Liver (tissue), 9 donors: ENCODE data around the gene IKZF3. TPM values are rescaled to one million over a fixed set of nuclear protein-coding genes. Genes with fewer than 3 reads are reported as not detected.
A peak's percentile ranks its signal among the peaks of the same experiment; 100 is the strongest.

Source experiments
- DNase-seq: peaks from one replicate; pipeline ENCODE4 v3.0.0-alpha.2; 2017; ENCODE audit warnings: low spot score
- H3K27ac ChIP-seq, 2 donors: one replicate each; pipeline ENCODE4 v1.7.0; 2013; ENCODE audit warnings: inconsistent platforms in 2 of 2, low read length in 2 of 2, control low read depth in 1 of 2, low read depth in 1 of 2, mild to moderate bottlenecking in 1 of 2
- H3K27me3 ChIP-seq, 4 donors: one replicate each; pipeline versions ENCODE4 v1.6.1 to v1.7.0; 2013; ENCODE audit warnings: low read length in 3 of 4, inconsistent platforms in 1 of 4, mild to moderate bottlenecking in 1 of 4, moderate library complexity in 1 of 4; ENCODE audit not compliant: control insufficient read depth in 4 of 4, insufficient read depth in 4 of 4
- H3K36me3 ChIP-seq, 4 donors: one replicate each; pipeline versions ENCODE4 v1.6.1 to v1.7.0; 2013; ENCODE audit warnings: low read length in 3 of 4, mild to moderate bottlenecking in 3 of 4, low read depth in 1 of 4, moderate library complexity in 1 of 4; ENCODE audit not compliant: control insufficient read depth in 4 of 4, insufficient read depth in 3 of 4
- H3K4me1 ChIP-seq, 4 donors: one replicate each; pipeline versions ENCODE4 v1.6.1 to v1.7.0; 2013; ENCODE audit warnings: low read length in 3 of 4, mild to moderate bottlenecking in 3 of 4, moderate library complexity in 1 of 4; ENCODE audit not compliant: control insufficient read depth in 4 of 4, insufficient read depth in 4 of 4
- H3K4me3 ChIP-seq, 3 donors: one replicate each; pipeline versions ENCODE4 v1.6.1 to v1.7.0; 2013; ENCODE audit warnings: low read length in 3 of 3, control low read depth in 1 of 3, low read depth in 1 of 3, mild to moderate bottlenecking in 1 of 3
- H3K9ac ChIP-seq, 2 donors: one replicate each; pipeline ENCODE4 v1.7.0; 2013; ENCODE audit warnings: low read length in 2 of 2, mild to moderate bottlenecking in 2 of 2, moderate library complexity in 2 of 2, control low read depth in 1 of 2, low read depth in 1 of 2
- H3K9me3 ChIP-seq, 4 donors: one replicate each; pipeline versions ENCODE4 v1.6.1 to v1.7.0; 2013; ENCODE audit warnings: low read length in 3 of 4; ENCODE audit not compliant: control insufficient read depth in 4 of 4
- EGR1 ChIP-seq, 2 donors: IDR thresholded peaks; 2 replicates each; pipeline ENCODE4 v1.6.1; 2016 to 2018; ENCODE audit warnings: antibody characterized with exemption in 2 of 2, low read depth in 2 of 2
- FOXA1 ChIP-seq: IDR thresholded peaks from 2 replicates; pipeline ENCODE4 v1.6.1; 2016; ENCODE audit warnings: antibody characterized with exemption
- FOXA2 ChIP-seq: IDR thresholded peaks from 2 replicates; pipeline ENCODE4 v1.6.1; 2016; ENCODE audit warnings: antibody characterized with exemption
- GABPA ChIP-seq, 2 donors: IDR thresholded peaks in 1 of 2; conservative IDR thresholded peaks in 1 of 2; 2 replicates each; pipeline ENCODE4 v1.6.1; 2016; ENCODE audit warnings: antibody characterized with exemption in 2 of 2, mild to moderate bottlenecking in 1 of 2, moderate library complexity in 1 of 2
- HNF4A ChIP-seq, 2 donors: conservative IDR thresholded peaks; 2 replicates each; pipeline ENCODE4 v1.6.1; 2016; ENCODE audit warnings: antibody characterized with exemption in 2 of 2, mild to moderate bottlenecking in 2 of 2
- HNF4G ChIP-seq: IDR thresholded peaks from 2 replicates; pipeline ENCODE4 v1.6.1; 2016; ENCODE audit warnings: antibody characterized with exemption
- JUND ChIP-seq, 2 donors: IDR thresholded peaks; 2 replicates each; pipeline ENCODE4 v1.6.1; 2016; ENCODE audit warnings: antibody characterized with exemption in 2 of 2
- NR2F2 ChIP-seq: IDR thresholded peaks from 2 replicates; pipeline ENCODE4 v1.6.1; 2016; ENCODE audit warnings: antibody characterized with exemption
- RAD21 ChIP-seq, 2 donors: IDR thresholded peaks; 2 replicates each; pipeline ENCODE4 v1.6.1; 2016; ENCODE audit warnings: antibody characterized with exemption in 2 of 2, mild to moderate bottlenecking in 2 of 2
- RXRA ChIP-seq, 2 donors: IDR thresholded peaks; 2 replicates each; pipeline ENCODE4 v1.6.1; 2017 to 2018; ENCODE audit warnings: antibody characterized with exemption in 2 of 2, mild to moderate bottlenecking in 1 of 2
- SP1 ChIP-seq: IDR thresholded peaks from 2 replicates; pipeline ENCODE4 v1.6.1; 2018; ENCODE audit warnings: antibody characterized with exemption, mild to moderate bottlenecking
- TAF1 ChIP-seq: conservative IDR thresholded peaks from 2 replicates; pipeline ENCODE4 v1.6.1; 2016; ENCODE audit warnings: antibody characterized with exemption, mild to moderate bottlenecking
- YY1 ChIP-seq: IDR thresholded peaks from 2 replicates; pipeline ENCODE4 v1.6.1; 2016; ENCODE audit warnings: antibody characterized with exemption, mild to moderate bottlenecking
- WGBS: extraction: QIAGEN DNeasy Blood & Tissue Kit; methylation state at CpG from one replicate; pipeline ENCODE4 v1.1.7; 2013; 5-methylcytosine and 5-hydroxymethylcytosine counted together
- polyA plus RNA-seq, 2 donors: library from polyadenylated mRNA; stranded (reverse) in 1 of 2; unstranded in 1 of 2; fragments of 200-250 nt in 1 of 2; fragments of >200 nt in 1 of 2; fragmentation: Nextera tagmentation in 1 of 2; extraction: Ambion mirVana in 1 of 2; gene quantifications; one replicate each; pipeline versions ENCODE4 v1.2.1 to v1.2.3, GENCODE V29; 2013 to 2015
- total RNA-seq, 2 donors: library from RNA; depleted of rRNA; stranded (reverse); fragments of >200 nt; gene quantifications; one replicate each; pipeline ENCODE4 v1.2.3, GENCODE V29; 2014
- TF ChIP-seq, protein P1 (sequence below): IDR thresholded peaks from 2 replicates; pipeline ENCODE4 v1.6.1; 2016; ENCODE audit warnings: antibody characterized with exemption
- TF ChIP-seq, protein P2 (sequence below): IDR thresholded peaks from 2 replicates; pipeline ENCODE4 v1.6.1; 2016; ENCODE audit warnings: antibody characterized with exemption, mild to moderate bottlenecking
- TF ChIP-seq, protein P3 (sequence below): fragments of 150-350 bp; IDR thresholded peaks from 2 replicates; pipeline ENCODE4 v1.5.1; 2017; ENCODE audit warnings: improper control_type of control experiment, low read depth, low read length; ENCODE audit not compliant: missing input control
- TF ChIP-seq, protein P4 (sequence below): IDR thresholded peaks from 2 replicates; pipeline ENCODE4 v1.6.1; 2016; ENCODE audit warnings: antibody characterized with exemption
- TF ChIP-seq, protein P5 (sequence below): IDR thresholded peaks from 2 replicates; pipeline ENCODE4 v1.6.1; 2016; ENCODE audit warnings: antibody characterized with exemption
- donor health status: healthy.
- donor health status: healthy.
- donor health status: healthy.
- donor health status: healthy.
- donor health status: healthy.

Gene IKZF3
- total and polyA plus RNA-seq, 4 donors: 0.32 to 2.3 (median 0.83) TPM

DNA sequence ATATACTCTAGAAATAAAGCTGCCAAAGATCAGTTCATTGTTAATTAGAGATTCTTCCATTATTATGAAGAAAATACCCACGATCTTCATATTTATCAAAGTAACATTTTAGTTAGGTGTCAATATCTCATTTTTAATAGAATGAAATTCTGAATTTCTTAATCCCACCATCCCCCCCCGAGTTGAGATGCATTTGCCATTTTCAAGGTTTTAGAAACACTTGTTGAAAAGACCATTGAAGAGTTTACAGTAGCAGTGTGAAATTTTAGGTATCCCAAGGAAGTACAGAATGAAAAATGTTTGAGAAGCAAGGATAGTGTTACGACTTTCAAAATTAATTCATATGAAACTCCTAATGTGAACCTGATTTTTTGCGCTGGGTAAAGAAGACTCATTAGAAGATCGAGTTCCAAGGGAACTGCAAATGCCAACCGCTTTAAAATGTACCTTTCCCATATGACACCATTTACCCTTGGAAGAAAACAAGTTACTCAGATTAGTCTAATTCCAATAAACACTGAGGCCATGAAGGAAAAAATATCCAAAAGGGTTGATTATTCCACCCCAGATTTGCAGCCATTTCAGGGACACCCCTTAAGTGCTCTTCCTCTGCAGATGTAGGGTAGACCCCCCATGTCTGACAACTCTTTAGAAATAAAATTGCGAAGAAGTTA, 731 bp downstream of the IKZF3 start:
- 65% methylated on average over 7 of the region's 7 CpGs for WGBS
- peak overlapping the region in 1 of 2 donors; percentile 58 for H3K9ac ChIP-seq
- H3K4me1 ChIP-seq: peaks cover 3 to 10% (median 6%) of the 10 kb centered on the region in 4 donors
- no peaks in the 10 kb centered on the region for H3K36me3 ChIP-seq
- no peaks in the 10 kb centered on the region for H3K27me3 ChIP-seq
- DNase-seq: no peak
- H3K4me3 ChIP-seq: peak overlapping the region in 1 of 3 donors; percentile 32
- H3K27ac ChIP-seq: peak overlapping the region in 1 of 2 donors; percentile 62
- H3K9me3 ChIP-seq: no peaks in the 10 kb centered on the region
- TF ChIP-seq HNF4G (no peak), SP1 (no peak), HNF4A (conservative IDR thresholded peaks at IDR 0.05) (no peak), JUND (IDR thresholded peaks at IDR 0.05) (no peak), FOXA1 (no peak), NR2F2 (no peak)
- TF ChIP-seq, protein P1, sequence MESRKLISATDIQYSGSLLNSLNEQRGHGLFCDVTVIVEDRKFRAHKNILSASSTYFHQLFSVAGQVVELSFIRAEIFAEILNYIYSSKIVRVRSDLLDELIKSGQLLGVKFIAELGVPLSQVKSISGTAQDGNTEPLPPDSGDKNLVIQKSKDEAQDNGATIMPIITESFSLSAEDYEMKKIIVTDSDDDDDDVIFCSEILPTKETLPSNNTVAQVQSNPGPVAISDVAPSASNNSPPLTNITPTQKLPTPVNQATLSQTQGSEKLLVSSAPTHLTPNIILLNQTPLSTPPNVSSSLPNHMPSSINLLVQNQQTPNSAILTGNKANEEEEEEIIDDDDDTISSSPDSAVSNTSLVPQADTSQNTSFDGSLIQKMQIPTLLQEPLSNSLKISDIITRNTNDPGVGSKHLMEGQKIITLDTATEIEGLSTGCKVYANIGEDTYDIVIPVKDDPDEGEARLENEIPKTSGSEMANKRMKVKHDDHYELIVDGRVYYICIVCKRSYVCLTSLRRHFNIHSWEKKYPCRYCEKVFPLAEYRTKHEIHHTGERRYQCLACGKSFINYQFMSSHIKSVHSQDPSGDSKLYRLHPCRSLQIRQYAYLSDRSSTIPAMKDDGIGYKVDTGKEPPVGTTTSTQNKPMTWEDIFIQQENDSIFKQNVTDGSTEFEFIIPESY: no peak

DNA sequence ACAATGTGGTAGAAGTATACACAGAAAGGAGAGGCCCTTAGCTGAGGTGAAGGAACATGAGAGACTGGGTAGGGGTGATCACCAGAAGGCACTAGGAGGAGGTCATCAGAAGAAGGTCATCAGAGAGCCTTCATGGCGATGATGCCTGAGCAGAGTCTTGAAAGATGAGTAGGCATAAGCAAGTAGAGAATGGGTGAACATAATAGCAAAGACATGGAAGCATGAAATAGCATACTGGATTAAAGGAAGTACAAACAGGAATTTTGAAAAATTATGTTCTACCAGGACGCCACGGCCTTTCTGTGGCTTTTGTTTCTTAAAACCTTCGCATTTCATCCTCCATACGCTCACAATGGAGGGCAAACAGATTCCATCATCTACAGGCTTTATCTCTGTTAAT, 2.9 kb downstream of the IKZF3 start:
- Histone ChIP-seq H3K4me3 (no peak overlapping the region), H3K9me3 (no peaks in the 10 kb centered on the region), H3K27me3 (no peaks in the 10 kb centered on the region), H3K36me3 (no peaks in the 10 kb centered on the region), H3K4me1 (peaks cover 3 to 10% (median 6%) of the 10 kb centered on the region in 4 donors), H3K27ac (peak overlapping the region in 1 of 2 donors; percentile 28), H3K9ac (no peak overlapping the region)
- TF ChIP-seq, protein P2, sequence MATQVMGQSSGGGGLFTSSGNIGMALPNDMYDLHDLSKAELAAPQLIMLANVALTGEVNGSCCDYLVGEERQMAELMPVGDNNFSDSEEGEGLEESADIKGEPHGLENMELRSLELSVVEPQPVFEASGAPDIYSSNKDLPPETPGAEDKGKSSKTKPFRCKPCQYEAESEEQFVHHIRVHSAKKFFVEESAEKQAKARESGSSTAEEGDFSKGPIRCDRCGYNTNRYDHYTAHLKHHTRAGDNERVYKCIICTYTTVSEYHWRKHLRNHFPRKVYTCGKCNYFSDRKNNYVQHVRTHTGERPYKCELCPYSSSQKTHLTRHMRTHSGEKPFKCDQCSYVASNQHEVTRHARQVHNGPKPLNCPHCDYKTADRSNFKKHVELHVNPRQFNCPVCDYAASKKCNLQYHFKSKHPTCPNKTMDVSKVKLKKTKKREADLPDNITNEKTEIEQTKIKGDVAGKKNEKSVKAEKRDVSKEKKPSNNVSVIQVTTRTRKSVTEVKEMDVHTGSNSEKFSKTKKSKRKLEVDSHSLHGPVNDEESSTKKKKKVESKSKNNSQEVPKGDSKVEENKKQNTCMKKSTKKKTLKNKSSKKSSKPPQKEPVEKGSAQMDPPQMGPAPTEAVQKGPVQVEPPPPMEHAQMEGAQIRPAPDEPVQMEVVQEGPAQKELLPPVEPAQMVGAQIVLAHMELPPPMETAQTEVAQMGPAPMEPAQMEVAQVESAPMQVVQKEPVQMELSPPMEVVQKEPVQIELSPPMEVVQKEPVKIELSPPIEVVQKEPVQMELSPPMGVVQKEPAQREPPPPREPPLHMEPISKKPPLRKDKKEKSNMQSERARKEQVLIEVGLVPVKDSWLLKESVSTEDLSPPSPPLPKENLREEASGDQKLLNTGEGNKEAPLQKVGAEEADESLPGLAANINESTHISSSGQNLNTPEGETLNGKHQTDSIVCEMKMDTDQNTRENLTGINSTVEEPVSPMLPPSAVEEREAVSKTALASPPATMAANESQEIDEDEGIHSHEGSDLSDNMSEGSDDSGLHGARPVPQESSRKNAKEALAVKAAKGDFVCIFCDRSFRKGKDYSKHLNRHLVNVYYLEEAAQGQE: no peak
- TF ChIP-seq SP1 (no peak), NR2F2 (no peak), HNF4G (no peak), RXRA (IDR thresholded peaks at IDR 0.05) (no peak), JUND (IDR thresholded peaks at IDR 0.05) (no peak), RAD21 (IDR thresholded peaks at IDR 0.05) (no peak), EGR1 (IDR thresholded peaks at IDR 0.05; ENCODE audit: low read depth in 2 of 2) (no peak), GABPA (IDR thresholded peaks at IDR 0.05 in 1 of 2, conservative IDR thresholded peaks at IDR 0.05 in 1 of 2) (no peak), TAF1 (no peak), YY1 (no peak), FOXA2 (no peak), HNF4A (conservative IDR thresholded peaks at IDR 0.05) (no peak)
- TF ChIP-seq, protein P3, sequence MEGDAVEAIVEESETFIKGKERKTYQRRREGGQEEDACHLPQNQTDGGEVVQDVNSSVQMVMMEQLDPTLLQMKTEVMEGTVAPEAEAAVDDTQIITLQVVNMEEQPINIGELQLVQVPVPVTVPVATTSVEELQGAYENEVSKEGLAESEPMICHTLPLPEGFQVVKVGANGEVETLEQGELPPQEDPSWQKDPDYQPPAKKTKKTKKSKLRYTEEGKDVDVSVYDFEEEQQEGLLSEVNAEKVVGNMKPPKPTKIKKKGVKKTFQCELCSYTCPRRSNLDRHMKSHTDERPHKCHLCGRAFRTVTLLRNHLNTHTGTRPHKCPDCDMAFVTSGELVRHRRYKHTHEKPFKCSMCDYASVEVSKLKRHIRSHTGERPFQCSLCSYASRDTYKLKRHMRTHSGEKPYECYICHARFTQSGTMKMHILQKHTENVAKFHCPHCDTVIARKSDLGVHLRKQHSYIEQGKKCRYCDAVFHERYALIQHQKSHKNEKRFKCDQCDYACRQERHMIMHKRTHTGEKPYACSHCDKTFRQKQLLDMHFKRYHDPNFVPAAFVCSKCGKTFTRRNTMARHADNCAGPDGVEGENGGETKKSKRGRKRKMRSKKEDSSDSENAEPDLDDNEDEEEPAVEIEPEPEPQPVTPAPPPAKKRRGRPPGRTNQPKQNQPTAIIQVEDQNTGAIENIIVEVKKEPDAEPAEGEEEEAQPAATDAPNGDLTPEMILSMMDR: no peak
- TF ChIP-seq, protein P1: no peak
- TF ChIP-seq, protein P4, sequence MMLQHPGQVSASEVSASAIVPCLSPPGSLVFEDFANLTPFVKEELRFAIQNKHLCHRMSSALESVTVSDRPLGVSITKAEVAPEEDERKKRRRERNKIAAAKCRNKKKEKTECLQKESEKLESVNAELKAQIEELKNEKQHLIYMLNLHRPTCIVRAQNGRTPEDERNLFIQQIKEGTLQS: no peak
- TF ChIP-seq, protein P5, sequence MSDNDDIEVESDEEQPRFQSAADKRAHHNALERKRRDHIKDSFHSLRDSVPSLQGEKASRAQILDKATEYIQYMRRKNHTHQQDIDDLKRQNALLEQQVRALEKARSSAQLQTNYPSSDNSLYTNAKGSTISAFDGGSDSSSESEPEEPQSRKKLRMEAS: no peak
- no peak for DNase-seq
- 85% methylated on average over 5 of the region's 5 CpGs for WGBS
